HepG2 (cell line): ENCODE results near the gene ACOXL. TPM values are rescaled to one million over a fixed set of nuclear protein-coding genes. Genes with fewer than 3 reads are reported as not detected.

ENCODE experiments used
- ATAC-seq: fragments of 200-7000 bp; cut with Tn5 transposase; 3 replicates; pipeline ENCODE4 v1.9.1; 2020; ENCODE audit warnings: mild to moderate bottlenecking, moderate library complexity
- BruUV-seq: library from RNA; stranded (reverse); fragments of 400-500 nt; replicated peaks from 2 replicates; lab custom pipeline; 2021; lab: Mats Ljungman, UMichigan
- CTCF ChIA-PET: fragments of 300-600 bp; formaldehyde crosslinking; extraction: SDS; loops from one replicate; lab custom pipeline; 2021; ENCODE audit warnings: low total read pairs, inconsistent platforms, low intra/inter-chr PET ratio; lab: Yijun Ruan, JAX
- POLR2A ChIA-PET: fragments of 350-600 bp; sonication (Branson Sonifier 250); formaldehyde crosslinking; loops from one replicate; lab custom pipeline; 2020; ENCODE audit warnings: antibody characterized with exemption, inconsistent platforms; lab: Yijun Ruan, JAX
- DNase-seq: peaks from one replicate; pipeline ENCODE4 v3.0.0-alpha.2; 2015; ENCODE audit warnings: low spot score
- FAIRE-seq: peaks from 3 replicates; lab custom pipeline; 2011; peaks lifted over from hg19 to GRCh38; lab: Jason Lieb, UNC
- H2AFZ ChIP-seq: one replicate; pipeline ENCODE4 v1.6.1; 2011; ENCODE audit warnings: low read length, inconsistent platforms
- H3K27ac ChIP-seq: fragments of 300-600 bp; 3 replicates; pipeline ENCODE4 v1.8.0; 2011; ENCODE audit warnings: mixed run types, mild to moderate bottlenecking, mixed read lengths, low read length, inconsistent platforms; ENCODE audit not compliant: insufficient read depth; ENCODE audit errors: extremely low read length
- H3K27me3 ChIP-seq, 2 experiments: fragments of 200-600 bp in 1 of 2; 2 replicates in 1 of 2; 3 replicates in 1 of 2; pipeline versions ENCODE4 v1.6.0 to v1.8.0; 2011; ENCODE audit warnings: low read length in 2 of 2, mild to moderate bottlenecking in 2 of 2, moderate library complexity in 2 of 2, inconsistent platforms in 1 of 2; ENCODE audit not compliant: insufficient read depth in 2 of 2, control insufficient read depth in 1 of 2
- H3K36me3 ChIP-seq, 2 experiments: fragments of 200-600 bp in 1 of 2; replicated peaks in 1 of 2; 2 replicates in 1 of 2; 3 replicates in 1 of 2; pipeline versions ENCODE4 v1.5.1 to v1.8.0; 2011; ENCODE audit warnings: low read length in 2 of 2, inconsistent platforms in 1 of 2; ENCODE audit not compliant: insufficient read depth in 2 of 2, control insufficient read depth in 1 of 2
- H3K4me1 ChIP-seq: 2 replicates; pipeline ENCODE4 v1.5.1; 2012; ENCODE audit warnings: low read length, inconsistent platforms; ENCODE audit not compliant: insufficient read depth
- H3K4me2 ChIP-seq: 2 replicates; pipeline ENCODE4 v1.6.0; 2011; ENCODE audit warnings: low read depth, low read length, inconsistent platforms
- H3K4me3 ChIP-seq, 3 experiments: fragments of 200-600 bp in 1 of 3; sonication (generic), shearing (Covaris generic) in 1 of 3; replicated peaks in 1 of 3; 2 replicates each; pipeline ENCODE4 v1.5.1; 2011 to 2016; ENCODE audit warnings: low read length in 3 of 3, inconsistent platforms in 2 of 3, low read depth in 2 of 3, mild to moderate bottlenecking in 2 of 3, control low read depth in 1 of 3, mixed read lengths in 1 of 3; ENCODE audit not compliant: insufficient read depth in 1 of 3
- H3K79me2 ChIP-seq: one replicate; pipeline ENCODE4 v1.6.1; 2011; ENCODE audit warnings: low read length, inconsistent platforms; ENCODE audit not compliant: insufficient read depth
- H3K9ac ChIP-seq: 2 replicates; pipeline ENCODE4 v1.6.0; 2011; ENCODE audit warnings: mild to moderate bottlenecking, low read depth, low read length, inconsistent platforms; ENCODE audit not compliant: insufficient read depth
- H3K9me3 ChIP-seq: 2 replicates; pipeline ENCODE4 v1.5.1; 2012; ENCODE audit warnings: mild to moderate bottlenecking, low read length
- H4K20me1 ChIP-seq: 2 replicates; pipeline ENCODE4 v1.6.0; 2011; ENCODE audit warnings: inconsistent platforms, mild to moderate bottlenecking, low read length, moderate library complexity; ENCODE audit not compliant: insufficient read depth
- NR2F2 ChIP-seq: IDR thresholded peaks from 2 replicates; pipeline ENCODE4 v1.6.1; 2012; ENCODE audit warnings: low read depth, inconsistent platforms, borderline replicate concordance
- PAWR ChIP-seq: sonication (generic); formaldehyde crosslinking; IDR thresholded peaks from 2 replicates; pipeline ENCODE4 v1.4.0; 2020; ENCODE audit warnings: missing genetic modification reagents, mild to moderate bottlenecking, borderline replicate concordance
- WIZ ChIP-seq: sonication (generic); formaldehyde crosslinking; IDR thresholded peaks from 2 replicates; pipeline ENCODE4 v1.5.1; 2020; ENCODE audit warnings: mild to moderate bottlenecking, missing genetic modification reagents
- ZMYM4 ChIP-seq: sonication (generic); formaldehyde crosslinking; IDR thresholded peaks from 2 replicates; pipeline ENCODE4 v1.8.1; 2023; ENCODE audit warnings: mild to moderate bottlenecking, missing genetic modification reagents
- WGBS: methylation state at CpG from one replicate; pipeline ENCODE4 v1.1.6; 2017; ENCODE audit warnings: low lambda C conversion rate; 5-methylcytosine and 5-hydroxymethylcytosine counted together
- in situ Hi-C: cut with HindIII; loops from 2 replicates; pipeline ENCODE4 v1.10.0; 2017; ENCODE audit warnings: low pct_unique_long_range_greater_than_20kb; ENCODE audit not compliant: extremely low pct_ligation_motif_present
- intact Hi-C: fragments of 100-400 bp; cut with micrococcal nuclease; formaldehyde crosslinking; loops from one replicate; pipeline ENCODE4 v1.10.0; 2022; ENCODE audit not compliant: unreplicated experiment
- polyA plus RNA-seq, 8 experiments: library from polyadenylated mRNA; depleted of rRNA in 3 of 8; stranded (reverse) in 7 of 8; unstranded in 1 of 8; fragments of >200 nt; fragmentation: Illumina TruSeq in 4 of 8; extraction: Trizol in 4 of 8; gene quantifications; 2 replicates each; pipeline versions ENCODE4 v1.2.1 to v1.2.3, GENCODE V29; 2011 to 2016; ENCODE audit warnings: low read depth in 4 of 8, missing spikeins in 1 of 8, mixed read lengths in 1 of 8; ENCODE audit not compliant: insufficient read depth in 1 of 8
- total RNA-seq, 5 experiments: library from RNA; depleted of rRNA; stranded (reverse); fragments of >200 nt; fragmentation: Illumina TruSeq; extraction: Trizol; gene quantifications; 2 replicates each; pipeline ENCODE4 v1.2.3, GENCODE V29; 2016; ENCODE audit warnings: low read depth in 1 of 5
- TF ChIP-seq, protein P1 (sequence below): sonication (generic); formaldehyde crosslinking; conservative IDR thresholded peaks from 2 replicates; pipeline ENCODE4 v1.8.0; 2022; ENCODE audit warnings: low read depth, missing genetic modification reagents
- TF ChIP-seq, protein P2 (sequence below): sonication (generic); formaldehyde crosslinking; IDR thresholded peaks from 2 replicates; pipeline ENCODE4 v1.4.0; 2020; ENCODE audit warnings: missing genetic modification reagents
- TF ChIP-seq, protein P3 (sequence below): sonication (generic); formaldehyde crosslinking; IDR thresholded peaks from 2 replicates; pipeline ENCODE4 v1.8.0; 2022; ENCODE audit warnings: low read depth, missing genetic modification reagents
- TF ChIP-seq, protein P4 (sequence below): sonication (generic); formaldehyde crosslinking; IDR thresholded peaks from 2 replicates; pipeline ENCODE4 v1.5.0; 2020; ENCODE audit warnings: missing genetic modification reagents

The ACOXL gene
- total and polyA plus RNA-seq, 2 of the 13 experiments (the other 11 are each of a cell fraction or from before 2014, with no cell fraction given) = not detected

DNA sequence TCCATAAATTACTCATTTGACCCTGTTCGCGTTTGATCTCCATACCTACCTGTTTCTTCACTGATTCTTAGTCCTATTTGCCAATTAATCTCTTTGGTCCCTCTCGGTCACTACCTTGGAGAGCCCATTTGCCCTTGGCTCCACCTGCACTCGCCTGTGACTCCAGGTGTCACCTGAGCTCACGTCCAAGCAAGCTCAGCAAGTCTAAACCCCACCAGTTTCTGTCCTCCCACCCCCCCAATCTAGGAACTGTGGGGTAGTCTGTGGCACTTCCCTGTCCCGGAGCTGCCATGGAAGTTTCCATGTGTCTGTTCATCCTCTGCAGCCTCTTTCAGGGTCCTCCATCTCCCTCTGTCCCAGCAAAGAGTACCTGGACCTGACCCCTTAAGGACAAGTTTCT lies 320.2 kb downstream of the ACOXL start (continued):
- TF ChIP-seq, protein P1, sequence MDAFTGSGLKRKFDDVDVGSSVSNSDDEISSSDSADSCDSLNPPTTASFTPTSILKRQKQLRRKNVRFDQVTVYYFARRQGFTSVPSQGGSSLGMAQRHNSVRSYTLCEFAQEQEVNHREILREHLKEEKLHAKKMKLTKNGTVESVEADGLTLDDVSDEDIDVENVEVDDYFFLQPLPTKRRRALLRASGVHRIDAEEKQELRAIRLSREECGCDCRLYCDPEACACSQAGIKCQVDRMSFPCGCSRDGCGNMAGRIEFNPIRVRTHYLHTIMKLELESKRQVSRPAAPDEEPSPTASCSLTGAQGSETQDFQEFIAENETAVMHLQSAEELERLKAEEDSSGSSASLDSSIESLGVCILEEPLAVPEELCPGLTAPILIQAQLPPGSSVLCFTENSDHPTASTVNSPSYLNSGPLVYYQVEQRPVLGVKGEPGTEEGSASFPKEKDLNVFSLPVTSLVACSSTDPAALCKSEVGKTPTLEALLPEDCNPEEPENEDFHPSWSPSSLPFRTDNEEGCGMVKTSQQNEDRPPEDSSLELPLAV (CRISPR knock-in tag) = no peak

DNA sequence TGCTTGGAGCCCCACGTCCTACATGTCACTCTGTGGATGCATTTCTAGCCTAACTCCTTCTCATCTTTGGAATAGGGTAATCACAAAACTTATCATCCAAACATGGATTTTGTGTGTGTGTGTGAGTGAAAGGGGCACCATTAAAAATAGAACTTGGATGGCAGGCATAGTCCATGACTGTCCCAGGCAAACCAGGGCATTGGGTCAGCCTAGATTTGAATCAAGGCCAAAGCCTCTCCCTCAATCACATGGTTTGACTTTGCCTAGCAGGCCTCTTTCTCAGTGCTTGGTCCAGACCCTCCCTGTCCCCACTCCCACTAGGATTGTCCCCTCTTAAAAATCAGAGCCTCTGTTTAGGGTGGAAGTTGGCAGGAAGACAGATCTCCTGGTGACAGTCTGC lies 320.9 kb downstream of the ACOXL start:
- no peaks in the 10 kb centered on the region for H3K9me3 ChIP-seq
- no peak overlapping the region for H3K4me2 ChIP-seq
- H4K20me1 ChIP-seq = no peaks in the 10 kb centered on the region
- in situ Hi-C loops = no loop called here
- no peaks in the 10 kb centered on the region for H3K79me2 ChIP-seq
- no peak overlapping the region for H2AFZ ChIP-seq
- WGBS = 15% methylated on average over 1 of the region's 1 CpG
- no peak for DNase-seq
- FAIRE-seq = no peak
- H3K4me3 ChIP-seq = no peak overlapping the region
- intact Hi-C loops = no loop called here
- no peaks in the 10 kb centered on the region for H3K36me3 ChIP-seq
- CTCF ChIA-PET = no interaction called here
- BruUV-seq = no TSS peak
- peaks cover 23% of the 10 kb centered on the region for H3K4me1 ChIP-seq
- no peak for TF ChIP-seq WIZ (CRISPR knock-in tag)
- POLR2A ChIA-PET = no interaction called here
- H3K27ac ChIP-seq = no peak overlapping the region
- H3K9ac ChIP-seq = no peak overlapping the region
- H3K27me3 ChIP-seq = peaks cover 5 to 18% of the 10 kb centered on the region in 2 experiments; a peak in 4 of 5 replicates
- no peak for ATAC-seq

DNA sequence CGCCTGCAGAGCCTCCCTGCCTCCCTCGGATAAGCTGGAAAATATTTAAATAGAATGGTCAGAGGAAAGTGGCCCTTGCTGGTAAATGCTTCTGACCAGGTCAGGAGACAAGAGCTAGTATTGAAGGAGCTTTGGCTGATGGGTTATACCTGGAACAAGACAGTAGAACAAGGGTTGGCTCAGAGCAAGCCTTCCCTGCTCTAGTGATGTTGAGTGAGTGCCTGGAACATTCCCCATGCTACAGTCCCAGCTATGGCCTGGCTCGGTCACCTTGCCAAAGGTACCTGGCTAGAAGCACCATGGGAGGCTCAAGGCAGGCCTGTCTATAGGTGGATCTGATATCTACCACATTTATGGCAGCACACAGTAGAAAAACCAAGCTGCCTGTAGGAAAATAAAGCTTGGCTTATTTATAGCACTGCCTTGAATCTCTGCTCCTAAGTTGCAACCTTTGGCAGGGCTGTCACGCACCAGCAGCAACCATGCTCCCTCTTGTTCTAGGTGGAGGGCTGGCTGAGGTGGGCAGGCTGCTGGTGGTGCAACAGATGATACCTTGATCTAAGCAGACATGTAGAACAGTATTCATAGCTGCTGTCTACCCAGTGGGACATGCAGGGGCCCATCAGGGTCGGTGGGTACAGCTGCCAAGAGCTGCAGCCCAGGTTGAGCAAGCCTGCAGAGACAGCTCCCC lies 321.6 kb downstream of the ACOXL start:
- H3K27me3 ChIP-seq = peaks cover 5 to 18% of the 10 kb centered on the region in 2 experiments; a peak in 4 of 5 replicates
- POLR2A ChIA-PET = no interaction called here
- H3K36me3 ChIP-seq = no peaks in the 10 kb centered on the region
- no peak overlapping the region for H2AFZ ChIP-seq
- no TSS peak for BruUV-seq
- intact Hi-C loops = no loop called here
- H3K9me3 ChIP-seq = no peaks in the 10 kb centered on the region
- no peak overlapping the region for H3K4me2 ChIP-seq
- H3K79me2 ChIP-seq = no peaks in the 10 kb centered on the region
- CTCF ChIA-PET = no interaction called here
- H3K4me3 ChIP-seq = no peak overlapping the region
- in situ Hi-C loops = no loop called here
- DNase-seq = no peak
- peaks cover 23% of the 10 kb centered on the region for H3K4me1 ChIP-seq
- no peak overlapping the region for H3K27ac ChIP-seq
- no peak overlapping the region for H3K9ac ChIP-seq
- 20% methylated on average over 4 of the region's 5 CpGs for WGBS
- FAIRE-seq = no peak
- H4K20me1 ChIP-seq = no peaks in the 10 kb centered on the region
- ATAC-seq = no peak
- TF ChIP-seq, protein P2, sequence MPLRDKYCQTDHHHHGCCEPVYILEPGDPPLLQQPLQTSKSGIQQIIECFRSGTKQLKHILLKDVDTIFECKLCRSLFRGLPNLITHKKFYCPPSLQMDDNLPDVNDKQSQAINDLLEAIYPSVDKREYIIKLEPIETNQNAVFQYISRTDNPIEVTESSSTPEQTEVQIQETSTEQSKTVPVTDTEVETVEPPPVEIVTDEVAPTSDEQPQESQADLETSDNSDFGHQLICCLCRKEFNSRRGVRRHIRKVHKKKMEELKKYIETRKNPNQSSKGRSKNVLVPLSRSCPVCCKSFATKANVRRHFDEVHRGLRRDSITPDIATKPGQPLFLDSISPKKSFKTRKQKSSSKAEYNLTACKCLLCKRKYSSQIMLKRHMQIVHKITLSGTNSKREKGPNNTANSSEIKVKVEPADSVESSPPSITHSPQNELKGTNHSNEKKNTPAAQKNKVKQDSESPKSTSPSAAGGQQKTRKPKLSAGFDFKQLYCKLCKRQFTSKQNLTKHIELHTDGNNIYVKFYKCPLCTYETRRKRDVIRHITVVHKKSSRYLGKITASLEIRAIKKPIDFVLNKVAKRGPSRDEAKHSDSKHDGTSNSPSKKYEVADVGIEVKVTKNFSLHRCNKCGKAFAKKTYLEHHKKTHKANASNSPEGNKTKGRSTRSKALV = no peak
- TF ChIP-seq ZMYM4 = no peak
- no peak for TF ChIP-seq NR2F2
- TF ChIP-seq, protein P3, sequence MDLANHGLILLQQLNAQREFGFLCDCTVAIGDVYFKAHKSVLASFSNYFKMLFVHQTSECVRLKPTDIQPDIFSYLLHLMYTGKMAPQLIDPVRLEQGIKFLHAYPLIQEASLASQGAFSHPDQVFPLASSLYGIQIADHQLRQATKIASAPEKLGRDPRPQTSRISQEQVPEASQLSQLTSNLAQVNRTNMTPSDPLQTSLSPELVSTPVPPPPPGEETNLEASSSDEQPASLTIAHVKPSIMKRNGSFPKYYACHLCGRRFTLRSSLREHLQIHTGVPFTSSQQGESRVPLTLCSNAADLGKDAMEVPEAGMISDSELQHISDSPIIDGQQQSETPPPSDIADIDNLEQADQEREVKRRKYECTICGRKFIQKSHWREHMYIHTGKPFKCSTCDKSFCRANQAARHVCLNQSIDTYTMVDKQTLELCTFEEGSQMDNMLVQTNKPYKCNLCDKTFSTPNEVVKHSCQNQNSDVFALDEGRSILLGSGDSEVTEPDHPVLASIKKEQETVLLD (CRISPR knock-in tag) = no peak
- TF ChIP-seq WIZ (CRISPR knock-in tag) = no peak
- TF ChIP-seq, protein P4, sequence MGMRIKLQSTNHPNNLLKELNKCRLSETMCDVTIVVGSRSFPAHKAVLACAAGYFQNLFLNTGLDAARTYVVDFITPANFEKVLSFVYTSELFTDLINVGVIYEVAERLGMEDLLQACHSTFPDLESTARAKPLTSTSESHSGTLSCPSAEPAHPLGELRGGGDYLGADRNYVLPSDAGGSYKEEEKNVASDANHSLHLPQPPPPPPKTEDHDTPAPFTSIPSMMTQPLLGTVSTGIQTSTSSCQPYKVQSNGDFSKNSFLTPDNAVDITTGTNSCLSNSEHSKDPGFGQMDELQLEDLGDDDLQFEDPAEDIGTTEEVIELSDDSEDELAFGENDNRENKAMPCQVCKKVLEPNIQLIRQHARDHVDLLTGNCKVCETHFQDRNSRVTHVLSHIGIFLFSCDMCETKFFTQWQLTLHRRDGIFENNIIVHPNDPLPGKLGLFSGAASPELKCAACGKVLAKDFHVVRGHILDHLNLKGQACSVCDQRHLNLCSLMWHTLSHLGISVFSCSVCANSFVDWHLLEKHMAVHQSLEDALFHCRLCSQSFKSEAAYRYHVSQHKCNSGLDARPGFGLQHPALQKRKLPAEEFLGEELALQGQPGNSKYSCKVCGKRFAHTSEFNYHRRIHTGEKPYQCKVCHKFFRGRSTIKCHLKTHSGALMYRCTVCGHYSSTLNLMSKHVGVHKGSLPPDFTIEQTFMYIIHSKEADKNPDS = no peak
- no peak for TF ChIP-seq PAWR (CRISPR knock-in tag)
